Breast epithelium (tissue), 3 donors: Measurements from ENCODE around the gene ZC3H14.

ENCODE experiments used
- CTCF ChIP-seq, 3 donors: fragments of 450-650 bp; IDR thresholded peaks; one replicate each; pipeline ENCODE4 v1.5.1; 2016 to 2017; ENCODE audit warnings: antibody characterized with exemption in 3 of 3, mild to moderate bottlenecking in 3 of 3, moderate library complexity in 3 of 3
- POLR2A ChIP-seq: fragments of 450-650 bp; IDR thresholded peaks from one replicate; pipeline ENCODE4 v1.6.1; 2016; ENCODE audit warnings: antibody characterized with exemption, mild to moderate bottlenecking, moderate library complexity
- POLR2AphosphoS5 ChIP-seq, 3 donors: sonication (generic); formaldehyde crosslinking; IDR thresholded peaks; one replicate each; pipeline ENCODE4 v1.6.1; 2017; ENCODE audit warnings: antibody characterized with exemption in 3 of 3

GRCh38 chr14:88592031-88592430, 29.2 kb downstream of the ZC3H14 start:
- TF ChIP-seq CTCF (IDR thresholded peaks at IDR 0.05) = no peak
- TF ChIP-seq POLR2A = no peak
- no peak for TF ChIP-seq POLR2AphosphoS5 (IDR thresholded peaks at IDR 0.05)
